ENCODE data around the gene CEACAM21.

DNA sequence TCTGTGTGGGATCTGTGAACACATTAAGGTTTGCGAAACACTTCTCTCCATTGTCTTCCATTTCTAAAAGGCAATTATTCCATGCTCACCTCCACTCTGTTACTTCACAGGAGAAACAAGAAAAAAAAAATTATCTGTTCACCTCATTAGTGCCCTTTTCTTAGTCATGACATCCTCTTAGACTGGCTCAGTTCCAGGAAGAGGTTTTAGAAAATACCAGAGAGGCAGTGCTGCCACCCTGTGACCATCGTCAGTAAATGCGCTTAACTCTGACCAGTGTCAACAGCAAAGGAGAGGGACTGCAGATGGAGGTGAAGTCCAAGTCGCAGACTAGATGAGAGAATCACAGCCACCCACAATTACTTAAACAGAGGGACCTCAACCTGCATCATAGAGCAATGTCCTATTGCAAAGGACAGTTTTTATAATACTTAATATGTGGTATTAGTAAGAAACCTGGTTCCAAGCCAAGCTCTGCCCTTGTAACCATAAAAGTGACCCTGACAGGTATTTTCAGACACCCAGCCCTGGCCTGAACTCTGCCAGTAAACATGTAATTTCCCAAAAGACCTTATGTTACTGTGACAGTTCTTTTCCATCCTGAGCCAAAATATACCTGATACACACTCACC, 19.4 kb downstream of the CEACAM21 start:
- TF ChIP-seq, protein P1, sequence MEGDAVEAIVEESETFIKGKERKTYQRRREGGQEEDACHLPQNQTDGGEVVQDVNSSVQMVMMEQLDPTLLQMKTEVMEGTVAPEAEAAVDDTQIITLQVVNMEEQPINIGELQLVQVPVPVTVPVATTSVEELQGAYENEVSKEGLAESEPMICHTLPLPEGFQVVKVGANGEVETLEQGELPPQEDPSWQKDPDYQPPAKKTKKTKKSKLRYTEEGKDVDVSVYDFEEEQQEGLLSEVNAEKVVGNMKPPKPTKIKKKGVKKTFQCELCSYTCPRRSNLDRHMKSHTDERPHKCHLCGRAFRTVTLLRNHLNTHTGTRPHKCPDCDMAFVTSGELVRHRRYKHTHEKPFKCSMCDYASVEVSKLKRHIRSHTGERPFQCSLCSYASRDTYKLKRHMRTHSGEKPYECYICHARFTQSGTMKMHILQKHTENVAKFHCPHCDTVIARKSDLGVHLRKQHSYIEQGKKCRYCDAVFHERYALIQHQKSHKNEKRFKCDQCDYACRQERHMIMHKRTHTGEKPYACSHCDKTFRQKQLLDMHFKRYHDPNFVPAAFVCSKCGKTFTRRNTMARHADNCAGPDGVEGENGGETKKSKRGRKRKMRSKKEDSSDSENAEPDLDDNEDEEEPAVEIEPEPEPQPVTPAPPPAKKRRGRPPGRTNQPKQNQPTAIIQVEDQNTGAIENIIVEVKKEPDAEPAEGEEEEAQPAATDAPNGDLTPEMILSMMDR (conservative IDR thresholded peaks at IDR 0.05; ENCODE audit: low read length): peak; percentile 97
- no peak for TF ChIP-seq EZH2phosphoT487 (IDR thresholded peaks at IDR 0.05; ENCODE audit: borderline replicate concordance, low read depth, low read length)

Data from OCI-LY7 (cell line).